Duodenal mucosa (tissue), 2 donors: ENCODE measurements around the gene NDUFA8.
A peak's percentile ranks its signal among the peaks of the same experiment; 100 is the strongest.

Experiments
- H3K27ac ChIP-seq: one replicate; pipeline ENCODE4 v1.7.0; 2013; ENCODE audit warnings: low read depth, low read length
- H3K27me3 ChIP-seq, 2 donors: one replicate each; pipeline ENCODE4 v1.7.0; 2013; ENCODE audit warnings: low read length in 2 of 2, control low read depth in 1 of 2; ENCODE audit not compliant: insufficient read depth in 2 of 2, control insufficient read depth in 1 of 2
- H3K36me3 ChIP-seq, 2 donors: one replicate each; pipeline ENCODE4 v1.7.0; 2013; ENCODE audit warnings: low read length in 2 of 2, control low read depth in 1 of 2; ENCODE audit not compliant: insufficient read depth in 2 of 2, control insufficient read depth in 1 of 2
- H3K4me1 ChIP-seq, 2 donors: one replicate each; pipeline ENCODE4 v1.7.0; 2013; ENCODE audit warnings: low read length in 2 of 2, control low read depth in 1 of 2; ENCODE audit not compliant: insufficient read depth in 2 of 2, control insufficient read depth in 1 of 2
- H3K4me3 ChIP-seq, 2 donors: one replicate each; pipeline ENCODE4 v1.7.0; 2013; ENCODE audit warnings: low read length in 2 of 2, low read depth in 1 of 2
- H3K9ac ChIP-seq, 2 donors: one replicate each; pipeline ENCODE4 v1.7.0; 2013; ENCODE audit warnings: low read length in 2 of 2, low read depth in 1 of 2
- H3K9me3 ChIP-seq, 2 donors: one replicate each; pipeline ENCODE4 v1.7.0; 2013; ENCODE audit warnings: low read length in 2 of 2, control low read depth in 1 of 2; ENCODE audit not compliant: control insufficient read depth in 1 of 2

The NDUFA8 gene

DNA sequence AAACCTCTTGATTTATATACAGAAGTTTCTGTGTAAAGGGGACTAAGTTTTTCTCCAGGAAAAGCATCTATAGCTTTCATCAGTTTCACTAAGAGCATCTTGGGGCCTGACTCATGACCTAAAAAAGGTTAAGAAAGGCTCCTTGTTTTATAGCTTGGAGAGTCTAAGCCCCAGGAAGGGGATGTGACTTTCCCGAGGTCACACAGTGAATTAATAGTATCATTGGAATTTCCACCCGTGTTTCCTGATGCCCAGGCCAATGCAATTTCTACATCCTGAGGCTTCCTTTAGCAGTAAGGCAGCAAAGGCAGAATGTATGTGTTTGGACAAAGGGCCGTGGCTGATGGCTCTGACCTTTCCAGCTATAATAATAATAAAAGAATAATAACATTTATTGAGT lies 8.8 kb upstream of the NDUFA8 start:
- no peaks in the 10 kb centered on the region for H3K36me3 ChIP-seq
- no peaks in the 10 kb centered on the region for H3K4me1 ChIP-seq
- no peak overlapping the region for H3K27ac ChIP-seq
- H3K9ac ChIP-seq = no peak overlapping the region
- no peak overlapping the region for H3K4me3 ChIP-seq
- peaks cover 13 to 15% of the 10 kb centered on the region in 2 donors for H3K27me3 ChIP-seq
- no peaks in the 10 kb centered on the region for H3K9me3 ChIP-seq

DNA sequence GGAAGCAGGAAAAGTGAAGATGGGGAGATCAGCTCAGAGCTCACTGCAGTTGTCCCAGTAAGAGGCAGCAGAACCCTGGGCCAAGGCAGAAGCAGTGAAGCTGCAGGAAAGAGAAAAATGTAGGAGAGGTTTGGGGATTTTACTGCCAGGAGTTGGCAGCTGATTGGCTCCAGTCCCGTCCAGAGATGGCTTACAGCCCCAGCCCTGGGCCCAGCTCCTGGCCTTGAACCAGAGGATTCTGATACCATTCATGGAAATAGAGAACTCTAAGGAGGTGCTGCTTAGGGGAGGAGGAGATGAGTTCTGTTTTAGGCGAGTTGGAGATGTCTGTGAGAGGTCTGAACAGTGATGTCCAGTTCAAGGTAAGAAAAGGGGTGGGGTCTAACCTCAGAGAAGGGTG lies 4.7 kb upstream of the NDUFA8 start:
- no peaks in the 10 kb centered on the region for H3K9me3 ChIP-seq
- H3K36me3 ChIP-seq = no peaks in the 10 kb centered on the region
- peaks cover 3% of the 10 kb centered on the region in 2 donors for H3K27me3 ChIP-seq
- H3K27ac ChIP-seq = no peak overlapping the region
- H3K9ac ChIP-seq = no peak overlapping the region
- peaks cover 0 to 4% of the 10 kb centered on the region in 2 donors for H3K4me1 ChIP-seq
- no peak overlapping the region for H3K4me3 ChIP-seq

DNA sequence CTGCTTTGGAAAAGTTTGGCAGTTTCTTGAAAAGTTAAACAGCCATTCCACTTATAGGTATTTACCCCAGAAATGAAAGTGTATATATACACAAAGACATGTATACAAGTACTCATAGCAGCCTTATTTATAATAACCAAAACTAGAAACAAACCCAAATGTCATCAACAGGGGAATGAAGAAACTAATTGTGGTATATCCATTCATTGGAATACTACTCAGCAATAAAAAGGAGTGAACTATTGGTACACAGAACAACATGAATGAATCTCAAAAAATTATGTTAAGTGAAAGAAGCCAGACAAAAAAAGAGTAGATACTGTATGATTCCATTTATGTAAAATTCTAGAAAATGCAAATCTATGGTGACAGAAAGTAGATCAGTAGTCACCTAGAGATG lies 2.8 kb upstream of the NDUFA8 start:
- H3K27ac ChIP-seq = no peak overlapping the region
- peaks cover 3% of the 10 kb centered on the region in 2 donors for H3K27me3 ChIP-seq
- H3K36me3 ChIP-seq = no peaks in the 10 kb centered on the region
- H3K9ac ChIP-seq = no peak overlapping the region
- no peaks in the 10 kb centered on the region for H3K9me3 ChIP-seq
- peaks cover 3 to 19% of the 10 kb centered on the region in 2 donors for H3K4me1 ChIP-seq
- no peak overlapping the region for H3K4me3 ChIP-seq

DNA sequence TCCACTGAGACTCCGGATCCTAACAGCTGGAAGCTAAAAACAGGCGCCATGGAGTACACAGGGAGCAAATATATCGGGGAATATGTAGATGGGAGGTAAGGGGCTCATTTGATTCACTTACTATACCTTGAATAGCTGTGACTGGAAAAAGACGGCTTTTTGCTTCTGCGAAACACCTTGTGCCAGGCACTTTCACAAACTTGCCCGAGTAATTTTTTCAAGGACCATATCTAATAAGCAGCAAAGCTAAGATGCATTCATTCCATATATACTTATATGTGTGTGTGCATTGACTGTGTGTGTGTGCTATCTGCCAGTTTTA lies 307 bp upstream of the NDUFA8 start:
- Histone ChIP-seq H3K27ac (no peak overlapping the region), H3K4me3 (peak overlapping the region; percentile 87 to 98), H3K9me3 (no peaks in the 10 kb centered on the region), H3K36me3 (no peaks in the 10 kb centered on the region), H3K4me1 (peaks cover 11 to 19% of the 10 kb centered on the region in 2 donors), H3K9ac (no peak overlapping the region), H3K27me3 (peaks cover 3% of the 10 kb centered on the region in 2 donors)

DNA sequence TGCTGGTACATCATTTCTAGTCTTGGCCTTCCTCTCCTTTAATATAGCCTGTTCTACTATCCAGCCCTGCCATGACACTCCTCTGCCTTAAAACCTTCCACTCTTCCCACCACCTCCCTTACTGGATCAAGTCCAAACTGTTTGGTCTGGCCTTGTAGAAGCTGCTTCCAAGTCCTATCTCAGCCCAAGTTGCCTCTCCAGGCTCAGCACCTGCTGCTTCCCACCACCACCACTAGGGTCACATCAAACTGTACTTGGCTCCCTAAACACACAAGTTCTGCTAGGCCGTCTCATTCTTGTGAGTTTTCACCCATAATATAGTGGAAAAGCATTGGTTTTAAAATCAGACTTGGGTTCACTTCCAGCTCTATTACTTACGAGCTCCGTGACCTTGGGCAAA lies 1.4 kb downstream of the NDUFA8 start:
- peaks cover 11 to 19% of the 10 kb centered on the region in 2 donors for H3K4me1 ChIP-seq
- no peaks in the 10 kb centered on the region for H3K9me3 ChIP-seq
- H3K27me3 ChIP-seq = peaks cover 0 to 3% of the 10 kb centered on the region in 2 donors
- H3K36me3 ChIP-seq = no peaks in the 10 kb centered on the region
- peak overlapping the region in 1 of 2 donors; percentile 13 for H3K4me3 ChIP-seq
- no peak overlapping the region for H3K9ac ChIP-seq
- no peak overlapping the region for H3K27ac ChIP-seq

DNA sequence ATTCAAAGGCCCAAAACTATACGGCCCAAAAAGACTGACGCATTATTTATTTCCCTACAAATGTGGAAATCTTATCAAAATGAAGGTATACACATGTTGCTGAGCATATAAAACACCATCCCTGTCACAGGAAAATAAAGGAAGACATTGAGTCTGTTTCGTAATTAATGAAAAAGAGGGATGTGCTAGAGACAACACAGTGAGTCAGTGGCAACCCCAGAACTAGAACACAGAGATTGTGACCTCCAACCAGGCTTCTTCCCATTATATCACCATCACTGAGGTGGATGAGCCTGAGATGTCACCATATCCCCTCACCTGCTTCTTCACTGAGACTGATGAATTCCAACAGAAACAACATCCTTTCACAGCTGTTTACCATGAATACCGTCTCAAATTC lies 3.8 kb downstream of the NDUFA8 start:
- H3K9me3 ChIP-seq = no peaks in the 10 kb centered on the region
- no peak overlapping the region for H3K4me3 ChIP-seq
- no peak overlapping the region for H3K9ac ChIP-seq
- H3K36me3 ChIP-seq = peaks cover 0 to 13% of the 10 kb centered on the region in 2 donors
- peaks cover 11 to 19% of the 10 kb centered on the region in 2 donors for H3K4me1 ChIP-seq
- H3K27me3 ChIP-seq = no peaks in the 10 kb centered on the region
- H3K27ac ChIP-seq = no peak overlapping the region

DNA sequence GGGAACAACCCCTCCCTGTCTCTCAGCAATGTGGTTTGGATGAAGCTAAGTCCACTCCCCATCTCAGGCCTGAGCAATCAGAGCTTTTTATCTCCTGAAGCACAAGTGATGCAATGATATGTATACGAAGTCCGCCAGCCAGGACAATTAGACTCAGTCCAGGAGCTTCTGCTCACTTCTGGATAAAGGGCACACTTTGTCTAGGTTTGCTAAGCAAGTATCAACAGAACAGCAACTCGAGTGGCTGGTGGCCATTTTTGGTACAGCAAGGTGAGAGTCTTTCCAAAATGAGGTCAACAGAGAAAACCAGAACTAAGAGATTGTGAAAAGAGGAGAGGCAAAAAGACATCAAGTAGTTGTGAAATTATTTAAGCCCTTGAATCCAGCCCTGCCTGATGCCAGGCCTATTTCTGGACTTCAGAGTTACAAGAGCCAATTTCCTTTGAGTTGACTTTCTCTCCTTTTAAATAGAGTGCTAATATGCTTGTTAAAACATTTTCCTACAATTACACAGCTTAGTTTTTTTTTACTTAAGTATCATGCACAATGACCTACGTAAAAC lies 8.2 kb downstream of the NDUFA8 start:
- H3K9ac ChIP-seq = no peak overlapping the region
- H3K27me3 ChIP-seq = no peaks in the 10 kb centered on the region
- H3K4me3 ChIP-seq = no peak overlapping the region
- no peaks in the 10 kb centered on the region for H3K9me3 ChIP-seq
- H3K27ac ChIP-seq = no peak overlapping the region
- H3K36me3 ChIP-seq = peaks cover 8 to 38% of the 10 kb centered on the region in 2 donors
- H3K4me1 ChIP-seq = no peaks in the 10 kb centered on the region

DNA sequence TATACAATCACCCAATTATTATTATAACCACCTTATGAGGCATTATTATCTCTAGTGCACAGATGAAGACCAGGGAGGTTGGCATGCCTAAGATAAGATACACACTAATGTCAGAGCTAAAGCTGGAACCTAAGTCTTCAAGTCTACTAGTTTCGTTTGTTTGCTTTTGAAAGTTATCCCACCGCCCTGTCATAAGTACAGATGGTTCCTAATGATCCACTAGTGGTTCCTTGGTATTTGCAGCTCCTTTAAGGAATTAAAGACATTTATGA lies 14.1 kb downstream of the NDUFA8 start:
- H3K4me1 ChIP-seq = no peaks in the 10 kb centered on the region
- no peaks in the 10 kb centered on the region for H3K27me3 ChIP-seq
- peaks cover 28 to 66% of the 10 kb centered on the region in 2 donors for H3K36me3 ChIP-seq
- no peaks in the 10 kb centered on the region for H3K9me3 ChIP-seq
- no peak overlapping the region for H3K27ac ChIP-seq
- no peak overlapping the region for H3K4me3 ChIP-seq
- H3K9ac ChIP-seq = no peak overlapping the region

DNA sequence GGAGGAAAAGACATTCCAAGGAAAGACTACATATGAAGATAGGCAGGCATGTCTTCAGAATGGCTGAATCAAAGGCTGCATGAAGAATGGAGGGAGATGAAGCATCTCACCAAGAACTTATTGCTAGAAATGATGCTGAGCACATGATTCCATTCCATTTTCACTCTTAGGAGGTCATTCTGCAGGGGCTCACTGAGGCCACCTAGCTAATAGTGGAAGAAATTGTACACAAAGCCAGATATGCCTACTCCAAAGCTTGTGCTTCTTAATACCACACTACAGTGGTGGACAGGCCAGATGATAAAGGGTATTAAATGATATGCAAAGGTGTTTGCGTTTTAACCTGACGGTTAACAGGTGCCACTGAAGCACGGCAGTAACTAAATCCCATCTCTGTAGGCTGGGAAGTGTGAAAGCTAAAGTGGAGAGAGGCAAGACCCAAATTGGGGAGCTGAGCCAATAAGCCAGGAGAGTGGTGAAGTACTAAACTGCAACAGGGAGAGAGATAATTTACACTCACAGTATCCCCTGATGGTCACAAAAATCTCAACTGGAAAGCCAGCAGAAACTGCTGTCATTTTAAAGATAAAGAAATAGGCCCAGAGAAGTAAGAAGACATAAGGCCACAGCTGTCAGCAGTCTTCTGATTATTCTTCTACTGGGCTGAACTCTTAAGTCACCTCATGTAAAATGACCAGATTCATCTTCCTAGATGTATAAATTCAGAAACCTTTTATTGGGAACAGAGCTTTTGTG lies 14.6 kb downstream of the NDUFA8 start:
- H3K4me3 ChIP-seq = no peak overlapping the region
- H3K27ac ChIP-seq = no peak overlapping the region
- no peaks in the 10 kb centered on the region for H3K9me3 ChIP-seq
- no peak overlapping the region for H3K9ac ChIP-seq
- peaks cover 28 to 63% of the 10 kb centered on the region in 2 donors for H3K36me3 ChIP-seq
- no peaks in the 10 kb centered on the region for H3K27me3 ChIP-seq
- no peaks in the 10 kb centered on the region for H3K4me1 ChIP-seq

DNA sequence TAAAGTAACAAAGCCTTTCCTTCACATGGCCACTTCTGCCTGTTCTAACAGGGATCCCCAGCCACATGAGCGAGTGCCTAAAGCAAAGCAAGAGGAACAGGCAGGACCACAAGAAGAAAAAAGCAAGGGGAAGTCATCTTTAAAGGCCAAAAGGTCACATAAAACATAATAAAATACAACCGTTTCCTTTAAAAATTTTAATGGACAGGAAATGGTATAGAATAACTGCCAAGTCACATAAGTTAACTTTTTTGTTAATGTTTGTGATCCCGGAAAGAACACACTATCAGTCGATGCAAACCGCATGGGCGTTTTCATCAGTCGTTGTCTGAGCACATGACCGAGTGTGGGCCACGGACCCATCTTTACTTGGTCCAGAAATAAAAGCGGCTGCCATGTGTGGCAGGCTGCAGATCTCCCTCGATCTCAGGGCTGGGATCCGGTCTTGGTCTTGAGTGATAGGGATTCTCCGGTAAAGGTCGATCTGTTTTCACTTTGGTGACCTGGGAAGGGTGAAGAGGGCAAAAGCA lies 15.6 kb downstream of the NDUFA8 start:
- no peaks in the 10 kb centered on the region for H3K4me1 ChIP-seq
- peaks cover 28 to 56% of the 10 kb centered on the region in 2 donors for H3K36me3 ChIP-seq

More for the DNA sequence above, 15.6 kb downstream of the NDUFA8 start:
- no peak overlapping the region for H3K27ac ChIP-seq
- H3K27me3 ChIP-seq = no peaks in the 10 kb centered on the region
- H3K9ac ChIP-seq = no peak overlapping the region
- H3K4me3 ChIP-seq = no peak overlapping the region
- H3K9me3 ChIP-seq = no peaks in the 10 kb centered on the region
